Nephron progenitor cell (in vitro differentiated cells): ENCODE results near the gene TDRD9.
"Not testable (repeated sequence)": the region's sequence is repeated elsewhere in the genome, so short reads cannot be mapped to it uniquely, and the experiment has no call there.

ENCODE experiments used
- DNase-seq: peaks from one replicate; pipeline ENCODE4 v3.0.0; 2021
- H3K27ac Mint-ChIP-seq: 2 replicates; pipeline ENCODE4 v1.8.0; 2021; ENCODE audit warnings: mild to moderate bottlenecking, moderate library complexity, mixed read lengths
- H3K27me3 Mint-ChIP-seq: 2 replicates; pipeline ENCODE4 v1.8.0; 2021; ENCODE audit warnings: mild to moderate bottlenecking, low read depth, mixed read lengths; ENCODE audit not compliant: poor library complexity
- H3K36me3 Mint-ChIP-seq: 2 replicates; pipeline ENCODE4 v1.8.0; 2021; ENCODE audit warnings: low read depth, mixed read lengths
- H3K4me1 Mint-ChIP-seq: 2 replicates; pipeline ENCODE4 v1.8.0; 2021; ENCODE audit warnings: mixed read lengths
- H3K4me3 Mint-ChIP-seq: 2 replicates; pipeline ENCODE4 v1.8.0; 2021; ENCODE audit warnings: mild to moderate bottlenecking, moderate library complexity, mixed read lengths
- H3K9me3 Mint-ChIP-seq: 2 replicates; pipeline ENCODE4 v1.8.0; 2021; ENCODE audit warnings: mild to moderate bottlenecking, moderate library complexity, mixed read lengths
- CTCF ChIP-seq: fragments of 200-600 bp; sonication (generic); IDR thresholded peaks from 2 replicates; pipeline ENCODE4 v1.5.0; 2021; ENCODE audit warnings: antibody characterized with exemption

TDRD9 gene

GRCh38 chr14:103886304-103887169 lies 41.7 kb upstream of the TDRD9 start:
- Mint-ChIP-seq H3K4me3 (peak overlapping the region; percentile 71), H3K27me3 (peaks cover 6% of the 10 kb centered on the region), H3K36me3 (no peaks in the 10 kb centered on the region), H3K9me3 (no peaks in the 10 kb centered on the region), H3K4me1 (peaks cover 28% of the 10 kb centered on the region), H3K27ac (peak overlapping the region; percentile 29)
- DNase-seq = peak; percentile 63
- TF ChIP-seq CTCF = peak; percentile 30

- DNase-seq = no peak
- H3K36me3 Mint-ChIP-seq = no peaks in the 10 kb centered on the region
Observed at GRCh38 chr14:103887170-103887501, 41.1 kb upstream of the TDRD9 start.

GRCh38 chr14:103887557-103888115 lies 40.6 kb upstream of the TDRD9 start:
- Mint-ChIP-seq H3K27me3 (peaks cover 6% of the 10 kb centered on the region), H3K4me1 (peaks cover 17% of the 10 kb centered on the region), H3K27ac (no peak overlapping the region), H3K4me3 (no peak overlapping the region), H3K9me3 (no peaks in the 10 kb centered on the region), H3K36me3 (no peaks in the 10 kb centered on the region)
- no peak for DNase-seq
- TF ChIP-seq CTCF = no peak

More at GRCh38 chr14:103887170-103887501, 41.1 kb upstream of the TDRD9 start:
- no peak overlapping the region for H3K27ac Mint-ChIP-seq
- peaks cover 6% of the 10 kb centered on the region for H3K27me3 Mint-ChIP-seq
- no peak overlapping the region for H3K4me3 Mint-ChIP-seq
- no peak for TF ChIP-seq CTCF
- H3K4me1 Mint-ChIP-seq = peaks cover 22% of the 10 kb centered on the region
- H3K9me3 Mint-ChIP-seq = no peaks in the 10 kb centered on the region

GRCh38 chr14:103889002-103889312 lies 39.3 kb upstream of the TDRD9 start:
- not testable (repeated sequence) for H3K9me3 Mint-ChIP-seq, H3K4me3 Mint-ChIP-seq, H3K27me3 Mint-ChIP-seq, H3K27ac Mint-ChIP-seq, H3K36me3 Mint-ChIP-seq, DNase-seq
- H3K4me1 Mint-ChIP-seq = peaks cover 20% of the 10 kb centered on the region

- Mint-ChIP-seq H3K9me3 (no peaks in the 10 kb centered on the region), H3K27me3 (peaks cover 6% of the 10 kb centered on the region), H3K27ac (no peak overlapping the region), H3K4me3 (no peak overlapping the region), H3K4me1 (peaks cover 16% of the 10 kb centered on the region), H3K36me3 (no peaks in the 10 kb centered on the region)
- TF ChIP-seq CTCF = no peak
- DNase-seq = no peak
Observed at GRCh38 chr14:103889313-103890051, 38.8 kb upstream of the TDRD9 start.

- no peak overlapping the region for H3K4me3 Mint-ChIP-seq
- H3K9me3 Mint-ChIP-seq = no peaks in the 10 kb centered on the region
- no peak for TF ChIP-seq CTCF
- peaks cover 16% of the 10 kb centered on the region for H3K4me1 Mint-ChIP-seq
- H3K36me3 Mint-ChIP-seq = no peaks in the 10 kb centered on the region
- no peak for DNase-seq
- H3K27me3 Mint-ChIP-seq = peaks cover 6% of the 10 kb centered on the region
- H3K27ac Mint-ChIP-seq = no peak overlapping the region
Observed at GRCh38 chr14:103890052-103890371, 38.2 kb upstream of the TDRD9 start.
